D721Med (cell line): ENCODE measurements around the gene KIF6.

Experiments used
- DNase-seq: peaks from one replicate; pipeline ENCODE4 v3.0.0; 2011; ENCODE audit warnings: low spot score; ENCODE audit not compliant: insufficient read length
- FAIRE-seq: peaks from 2 replicates; lab custom pipeline; 2011; peaks lifted over from hg19 to GRCh38; lab: Jason Lieb, UNC
- CTCF ChIP-seq: IDR thresholded peaks from 2 replicates; pipeline ENCODE4 v1.5.1; 2012; ENCODE audit warnings: mild to moderate bottlenecking, control low read depth; ENCODE audit not compliant: insufficient read depth; ENCODE audit errors: missing control alignments

The KIF6 gene

GRCh38 chr6:39615622-39616021, 109.6 kb downstream of the KIF6 start:
- FAIRE-seq (no peak), DNase-seq (no peak)
- no peak for TF ChIP-seq CTCF

GRCh38 chr6:39614393-39614950, 110.7 kb downstream of the KIF6 start:
- no peak for TF ChIP-seq CTCF
- DNase-seq, result no peak
- no peak for FAIRE-seq

- FAIRE-seq, result no peak
- no peak for TF ChIP-seq CTCF
- DNase-seq, result no peak
Measured at GRCh38 chr6:39610221-39610620, 115.0 kb downstream of the KIF6 start.

GRCh38 chr6:39608652-39609345, 116.4 kb downstream of the KIF6 start:
- no peak for DNase-seq
- no peak for FAIRE-seq
- TF ChIP-seq CTCF, result no peak

GRCh38 chr6:39602601-39603519, 122.3 kb downstream of the KIF6 start:
- FAIRE-seq, result no peak
- no peak for TF ChIP-seq CTCF
- no peak for DNase-seq

GRCh38 chr6:39599973-39600372, 125.2 kb downstream of the KIF6 start:
- DNase-seq (no peak), FAIRE-seq (no peak)
- TF ChIP-seq CTCF, result no peak
